ENCODE data around the gene SBK3. TPM values are rescaled to one million over a fixed set of nuclear protein-coding genes. Genes with fewer than 3 reads are reported as not detected.
"Not testable (repeated sequence)": the region's sequence is repeated elsewhere in the genome, so short reads cannot be mapped to it uniquely, and the experiment has no call there.

SBK3 gene
- total and polyA plus RNA-seq, 10 of the 15 experiments (the other 5 are each of a cell fraction or from before 2014, with no cell fraction given): not detected

GRCh38 chr19:55583897-55584296 lies 38.6 kb upstream of the SBK3 start:
- intact Hi-C loops (cut with micrococcal nuclease; ENCODE audit: unreplicated experiment); H4K20me1 ChIP-seq (ENCODE audit: control insufficient read depth, insufficient read depth); H3K9me3 ChIP-seq (replicated peaks; ENCODE audit: control insufficient read depth, insufficient read depth, low read length); BruUV-seq (replicated peaks); FAIRE-seq; RAD21 ChIA-PET (ENCODE audit: unreplicated experiment); H3K27ac ChIP-seq (ENCODE audit: control insufficient read depth, insufficient read depth); DNase-seq (ENCODE audit: low read depth, low spot score); H3K27me3 ChIP-seq (replicated peaks in 1 of 2; ENCODE audit: control insufficient read depth in 2 of 2, insufficient read depth in 2 of 2, low read length in 1 of 2); H2AFZ ChIP-seq (ENCODE audit: control insufficient read depth, low read depth, low read length); H3K9ac ChIP-seq (ENCODE audit: control insufficient read depth, insufficient read depth, low read length); H3K4me2 ChIP-seq (ENCODE audit: control insufficient read depth, insufficient read depth); H3K4me3 ChIP-seq; in situ Hi-C loops (cut with MboI); ATAC-seq; H3K4me1 ChIP-seq (ENCODE audit: control insufficient read depth, insufficient read depth, low read length); H3K36me3 ChIP-seq (ENCODE audit: control insufficient read depth in 2 of 2, insufficient read depth in 2 of 2, low read length in 1 of 2): not testable (repeated sequence)
- CTCF ChIA-PET: interaction anchor here (0.6 to 1.1 kb wide), 3 partner anchors 48 to 431 kb away, joined by 3 read pairs; no protein-coding TSS in a partner anchor
- 75% methylated on average over 6 of the region's 8 CpGs for WGBS (ENCODE audit: insufficient coverage, insufficient replicate concordance, low lambda C conversion rate, missing lambda C conversion rate)
- peaks cover 11% of the 10 kb centered on the region for H3K79me2 ChIP-seq (ENCODE audit: control insufficient read depth, insufficient read depth, low read length)
- POLR2A ChIA-PET: interaction anchor here (0.7 kb wide), 1 partner anchor 245 kb away, joined by 4 read pairs; no protein-coding TSS in a partner anchor
- SMC1A ChIA-PET (ENCODE audit: uncharacterized antibody, unreplicated experiment): interaction anchor here (1.1 to 1.4 kb wide), 2 partner anchors 49 to 54 kb away, joined by 3 to 5 read pairs; no protein-coding TSS in a partner anchor

GRCh38 chr19:55582284-55582683 lies 36.9 kb upstream of the SBK3 start:
- ATAC-seq; intact Hi-C loops (cut with micrococcal nuclease; ENCODE audit: unreplicated experiment); in situ Hi-C loops (cut with MboI); H3K27me3 ChIP-seq (replicated peaks in 1 of 2; ENCODE audit: control insufficient read depth in 2 of 2, insufficient read depth in 2 of 2, low read length in 1 of 2); H4K20me1 ChIP-seq (ENCODE audit: control insufficient read depth, insufficient read depth); POLR2A ChIA-PET; H2AFZ ChIP-seq (ENCODE audit: control insufficient read depth, low read depth, low read length); H3K4me3 ChIP-seq; H3K36me3 ChIP-seq (ENCODE audit: control insufficient read depth in 2 of 2, insufficient read depth in 2 of 2, low read length in 1 of 2); BruUV-seq (replicated peaks); H3K9ac ChIP-seq (ENCODE audit: control insufficient read depth, insufficient read depth, low read length); H3K4me2 ChIP-seq (ENCODE audit: control insufficient read depth, insufficient read depth); FAIRE-seq; SMC1A ChIA-PET (ENCODE audit: uncharacterized antibody, unreplicated experiment); DNase-seq (ENCODE audit: low read depth, low spot score); RAD21 ChIA-PET (ENCODE audit: unreplicated experiment); H3K27ac ChIP-seq (ENCODE audit: control insufficient read depth, insufficient read depth); H3K9me3 ChIP-seq (replicated peaks; ENCODE audit: control insufficient read depth, insufficient read depth, low read length); H3K4me1 ChIP-seq (ENCODE audit: control insufficient read depth, insufficient read depth, low read length): not testable (repeated sequence)
- 47% methylated on average over 4 of the region's 4 CpGs for WGBS (ENCODE audit: insufficient coverage, insufficient replicate concordance, low lambda C conversion rate, missing lambda C conversion rate)
- CTCF ChIA-PET: interaction anchor here (1.9 kb wide), 1 partner anchor 49 kb away, joined by 5 read pairs; no protein-coding TSS in a partner anchor
- peaks cover 11% of the 10 kb centered on the region for H3K79me2 ChIP-seq (ENCODE audit: control insufficient read depth, insufficient read depth, low read length)
